Spinal cord (tissue), 10 donors: ENCODE measurements around the gene MARCHF3. TPM values are rescaled to one million over a fixed set of nuclear protein-coding genes. Genes with fewer than 3 reads are reported as not detected.
"Not testable (repeated sequence)": the region's sequence is repeated elsewhere in the genome, so short reads cannot be mapped to it uniquely, and the experiment has no call there.

Experiments
- DNase-seq, 6 donors: peaks; one replicate each; pipeline versions ENCODE4 v3.0.0 to v3.0.0-alpha.2; 2013 to 2015; ENCODE audit warnings: low spot score in 6 of 6, low read depth in 4 of 6
- H3K27ac ChIP-seq: one replicate; pipeline ENCODE4 v1.5.1; 2013; ENCODE audit warnings: low read depth, low read length, control low read depth
- H3K27me3 ChIP-seq: one replicate; pipeline ENCODE4 v1.6.1; 2013; ENCODE audit warnings: low read length; ENCODE audit not compliant: control insufficient read depth, insufficient read depth
- H3K36me3 ChIP-seq: one replicate; pipeline ENCODE4 v1.6.1; 2013; ENCODE audit warnings: low read length; ENCODE audit not compliant: control insufficient read depth, insufficient read depth
- H3K4me1 ChIP-seq: one replicate; pipeline ENCODE4 v1.6.1; 2013; ENCODE audit warnings: low read length; ENCODE audit not compliant: control insufficient read depth, insufficient read depth
- H3K4me3 ChIP-seq: one replicate; pipeline ENCODE4 v1.5.1; 2013; ENCODE audit warnings: low read depth, low read length, control low read depth
- H3K9me3 ChIP-seq: one replicate; pipeline ENCODE4 v1.6.1; 2013; ENCODE audit warnings: low read length; ENCODE audit not compliant: control insufficient read depth, insufficient read depth
- WGBS: methylation state at CpG from one replicate; pipeline ENCODE4 v1.1.5; 2013; ENCODE audit warnings: missing lambda C conversion rate; ENCODE audit not compliant: insufficient coverage; 5-methylcytosine and 5-hydroxymethylcytosine counted together
- polyA plus RNA-seq, 2 donors: library from polyadenylated mRNA; unstranded; fragments of 120-200 nt; gene quantifications; one replicate each; pipeline ENCODE4 v1.2.1, GENCODE V29; 2013; ENCODE audit not compliant: insufficient read length in 2 of 2
- total RNA-seq, 2 donors: library from RNA; depleted of rRNA in 1 of 2; stranded (reverse); fragments of 120-200 nt in 1 of 2; fragments of >200 nt in 1 of 2; gene quantifications; one replicate each; pipeline versions ENCODE4 v1.2.3 to v1.2.4, GENCODE V29; 2013 to 2014
- donor health status: healthy.

The MARCHF3 gene
- total and polyA plus RNA-seq, 4 donors, result 21.5 to 27.5 (median 23.8) TPM

- H3K27me3 ChIP-seq, result no peaks in the 10 kb centered on the region
- H3K4me3 ChIP-seq, result no peak overlapping the region
- H3K4me1 ChIP-seq, result peaks cover 5% of the 10 kb centered on the region
- no peak overlapping the region for H3K27ac ChIP-seq
- H3K36me3 ChIP-seq, result no peaks in the 10 kb centered on the region
- H3K9me3 ChIP-seq, result no peaks in the 10 kb centered on the region
- WGBS, result no CpG with 5 or more reads among the region's 1 CpG
- DNase-seq, result no peak
These were observed 22.8 kb downstream of the MARCHF3 start for GRCh38 chr5:127007522-127007921.

GRCh38 chr5:127006744-127007143, 23.6 kb downstream of the MARCHF3 start:
- 100% methylated on average over 1 of the region's 5 CpGs for WGBS
- H3K36me3 ChIP-seq, result no peaks in the 10 kb centered on the region
- H3K27me3 ChIP-seq, result no peaks in the 10 kb centered on the region
- DNase-seq, result no peak
- H3K4me1 ChIP-seq, result peaks cover 5% of the 10 kb centered on the region
- no peak overlapping the region for H3K4me3 ChIP-seq
- H3K27ac ChIP-seq, result no peak overlapping the region
- no peaks in the 10 kb centered on the region for H3K9me3 ChIP-seq

- 100% methylated on average over 1 of the region's 3 CpGs for WGBS
These were observed 25.1 kb downstream of the MARCHF3 start for GRCh38 chr5:127005282-127005681.

GRCh38 chr5:127004721-127005120, 25.6 kb downstream of the MARCHF3 start:
- DNase-seq, result no peak
- no peaks in the 10 kb centered on the region for H3K27me3 ChIP-seq
- peaks cover 5% of the 10 kb centered on the region for H3K4me1 ChIP-seq
- WGBS, result no CpG with 5 or more reads among the region's 3 CpGs
- no peak overlapping the region for H3K27ac ChIP-seq
- H3K9me3 ChIP-seq, result no peaks in the 10 kb centered on the region
- H3K4me3 ChIP-seq, result no peak overlapping the region
- H3K36me3 ChIP-seq, result no peaks in the 10 kb centered on the region

More at GRCh38 chr5:127005282-127005681, 25.1 kb downstream of the MARCHF3 start:
- H3K27ac ChIP-seq, H3K27me3 ChIP-seq, H3K4me3 ChIP-seq, H3K36me3 ChIP-seq, DNase-seq, H3K4me1 ChIP-seq, H3K9me3 ChIP-seq: not testable (repeated sequence)

GRCh38 chr5:127003798-127004495, 26.4 kb downstream of the MARCHF3 start:
- Histone ChIP-seq H3K27ac (no peak overlapping the region), H3K27me3 (no peaks in the 10 kb centered on the region), H3K4me3 (no peak overlapping the region), H3K36me3 (no peaks in the 10 kb centered on the region), H3K9me3 (no peaks in the 10 kb centered on the region), H3K4me1 (peaks cover 5% of the 10 kb centered on the region)
- no peak for DNase-seq
- WGBS, result 45% methylated on average over 2 of the region's 7 CpGs

- DNase-seq, result peak in 1 of 6 donors; percentile 42
- no peaks in the 10 kb centered on the region for H3K9me3 ChIP-seq
- H3K4me3 ChIP-seq, result no peak overlapping the region
- no peaks in the 10 kb centered on the region for H3K27me3 ChIP-seq
- H3K36me3 ChIP-seq, result no peaks in the 10 kb centered on the region
- WGBS, result no CpG with 5 or more reads among the region's 3 CpGs
- H3K27ac ChIP-seq, result no peak overlapping the region
- H3K4me1 ChIP-seq, result peaks cover 11% of the 10 kb centered on the region
These were observed 28.0 kb downstream of the MARCHF3 start for GRCh38 chr5:127002390-127002789.

GRCh38 chr5:127001621-127002296, 28.6 kb downstream of the MARCHF3 start:
- no peak overlapping the region for H3K4me3 ChIP-seq
- 100% methylated on average over 1 of the region's 4 CpGs for WGBS
- H3K27ac ChIP-seq, result no peak overlapping the region

GRCh38 chr5:126998895-126999570, 31.3 kb downstream of the MARCHF3 start:
- peaks cover 11% of the 10 kb centered on the region for H3K4me1 ChIP-seq
- WGBS, result 27% methylated on average over 3 of the region's 3 CpGs
- peak in 1 of 6 donors; percentile 36 for DNase-seq
- no peaks in the 10 kb centered on the region for H3K27me3 ChIP-seq
- no peak overlapping the region for H3K4me3 ChIP-seq
- no peak overlapping the region for H3K27ac ChIP-seq
- H3K36me3 ChIP-seq, result no peaks in the 10 kb centered on the region
- H3K9me3 ChIP-seq, result no peaks in the 10 kb centered on the region

More at GRCh38 chr5:127001621-127002296, 28.6 kb downstream of the MARCHF3 start:
- Histone ChIP-seq H3K9me3 (no peaks in the 10 kb centered on the region), H3K36me3 (no peaks in the 10 kb centered on the region), H3K4me1 (peaks cover 11% of the 10 kb centered on the region), H3K27me3 (no peaks in the 10 kb centered on the region)
- DNase-seq, result peak in 1 of 6 donors; percentile 28

- peak overlapping the region; percentile 4 for H3K27ac ChIP-seq
- no peaks in the 10 kb centered on the region for H3K36me3 ChIP-seq
- no peak overlapping the region for H3K4me3 ChIP-seq
- no peaks in the 10 kb centered on the region for H3K9me3 ChIP-seq
- DNase-seq, result peak in 1 of 6 donors; percentile 47
- H3K4me1 ChIP-seq, result peaks cover 6% of the 10 kb centered on the region
- WGBS, result no CpG with 5 or more reads among the region's 2 CpGs
- no peaks in the 10 kb centered on the region for H3K27me3 ChIP-seq
These were observed 32.1 kb downstream of the MARCHF3 start for GRCh38 chr5:126998201-126998631.
